UCSD-AML1 (cell line): ENCODE measurements around the gene FAM107B.
"Not testable (repeated sequence)": the region's sequence is repeated elsewhere in the genome, so short reads cannot be mapped to it uniquely, and the experiment has no call there.

Source experiments
- DNase-seq: peaks from one replicate; lab custom pipeline; 2025; ENCODE audit not compliant: unreplicated experiment; lab: John Stamatoyannopoulos, UW

FAM107B gene

GRCh38 chr10:14696821-14697220 lies 77.9 kb downstream of the FAM107B start:
- no peak for DNase-seq

DNA sequence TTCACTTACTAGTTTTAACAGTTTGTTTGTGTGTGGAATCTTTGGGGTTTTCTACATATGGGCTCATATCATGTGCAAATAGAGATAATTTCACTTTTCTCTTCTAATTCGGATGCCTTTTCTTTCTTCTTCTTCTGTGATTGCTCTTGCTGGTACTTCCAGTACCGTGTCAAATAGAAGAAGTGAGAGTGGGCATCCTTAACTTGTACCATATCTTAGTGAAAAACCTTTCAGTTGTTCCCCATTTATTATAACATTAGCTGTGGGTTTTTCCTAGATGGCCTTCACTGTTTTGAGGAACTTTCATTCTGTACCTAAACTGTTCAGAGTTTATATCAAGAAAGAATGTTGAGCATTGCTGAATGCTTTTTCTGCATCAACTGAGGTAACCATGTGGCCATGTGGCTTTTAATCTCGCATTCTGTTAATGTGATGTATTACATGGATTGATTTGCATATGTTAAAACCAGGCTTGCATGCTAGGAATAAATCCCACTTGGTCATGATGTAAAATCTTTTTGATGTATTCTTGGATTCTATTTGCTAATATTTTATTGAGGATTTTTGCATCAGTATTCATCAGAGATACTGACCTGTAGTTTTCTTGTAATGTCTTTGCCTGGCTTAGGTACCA lies 78.7 kb downstream of the FAM107B start:
- DNase-seq: no peak

DNA sequence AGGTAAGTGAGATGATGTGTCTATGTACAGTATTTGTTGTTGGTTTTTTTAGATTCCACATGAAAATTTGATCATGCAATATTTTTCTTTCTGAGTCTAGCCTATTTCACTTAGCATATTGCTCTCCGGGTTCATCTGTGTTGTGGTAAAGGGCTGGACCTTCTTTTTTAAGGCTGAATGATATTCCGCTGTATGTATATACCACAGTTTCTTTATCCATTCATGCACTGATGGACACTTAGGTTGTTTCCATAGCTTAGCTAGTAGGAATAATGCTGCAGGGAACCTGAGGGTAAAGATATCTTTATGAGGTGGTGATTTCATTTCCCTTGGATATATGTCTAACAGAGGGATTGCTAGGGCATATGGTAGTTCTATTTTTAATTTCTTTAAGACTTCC lies 80.8 kb downstream of the FAM107B start:
- no peak for DNase-seq

- no peak for DNase-seq
Observed at GRCh38 chr10:14692344-14693076, 82.2 kb downstream of the FAM107B start.

GRCh38 chr10:14691359-14691758 lies 83.3 kb downstream of the FAM107B start:
- no peak for DNase-seq

DNA sequence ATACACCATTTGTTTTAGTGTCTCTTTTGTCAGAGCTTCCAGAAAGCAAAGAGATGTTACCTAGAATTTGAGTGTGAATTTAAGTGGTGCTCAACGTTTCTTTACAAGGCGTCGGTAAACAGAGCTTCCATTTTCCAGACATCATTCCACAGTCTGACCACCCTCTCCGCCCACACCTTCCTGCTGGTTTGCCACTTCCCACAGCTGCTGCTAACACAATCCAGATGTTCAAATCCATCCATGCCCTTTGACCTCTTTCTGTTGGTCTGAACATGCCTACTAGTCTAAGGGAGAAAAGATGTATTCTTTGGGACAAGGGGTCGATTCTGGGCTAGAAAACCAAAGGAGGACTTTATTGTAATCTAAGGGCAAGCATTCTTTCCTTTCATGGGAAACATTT lies 86.1 kb downstream of the FAM107B start:
- peak; percentile 69 for DNase-seq

DNA sequence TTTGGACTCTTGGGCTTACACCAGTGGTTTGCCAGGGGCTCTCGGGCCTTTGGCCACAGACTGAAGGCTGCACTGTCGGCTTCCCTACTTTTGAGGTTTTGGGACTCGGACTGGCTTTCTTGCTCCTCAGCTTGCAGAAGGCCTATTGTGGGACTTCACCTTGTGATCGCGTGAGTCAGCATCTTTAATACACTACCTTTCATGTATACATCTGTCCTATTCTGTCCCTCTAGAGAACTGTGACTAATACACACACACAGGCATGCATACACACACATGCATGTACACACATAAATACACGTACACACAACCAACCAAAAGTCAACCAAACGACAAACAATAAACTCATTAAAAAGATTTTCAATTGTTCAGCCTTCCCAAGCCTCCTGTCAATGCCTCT lies 86.5 kb downstream of the FAM107B start:
- not testable (repeated sequence) for DNase-seq

GRCh38 chr10:14687340-14687739 lies 87.4 kb downstream of the FAM107B start:
- no peak for DNase-seq

GRCh38 chr10:14686356-14686755 lies 88.3 kb downstream of the FAM107B start:
- DNase-seq: no peak

DNA sequence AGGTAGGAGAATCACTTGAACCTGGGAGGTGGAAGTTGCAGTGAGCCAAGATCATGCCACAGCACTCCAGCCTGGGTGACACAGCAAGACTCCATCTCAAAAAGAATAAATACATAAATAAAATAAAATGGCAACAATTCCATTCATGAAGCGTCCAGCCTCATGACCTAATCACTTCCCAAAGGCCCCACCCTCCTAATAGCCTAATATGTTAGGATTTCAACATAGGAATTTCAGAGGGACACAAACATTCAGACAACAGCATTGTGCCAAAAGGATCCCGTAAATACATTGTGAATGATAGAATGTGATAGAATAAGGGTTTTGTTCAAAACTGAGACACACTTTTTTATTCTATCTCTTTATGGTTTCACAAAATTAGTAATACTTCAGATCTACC lies 90.3 kb downstream of the FAM107B start:
- no peak for DNase-seq

- no peak for DNase-seq
Observed at GRCh38 chr10:14683256-14683655, 91.4 kb downstream of the FAM107B start.

- DNase-seq: no peak
Observed at GRCh38 chr10:14681802-14682201, 92.9 kb downstream of the FAM107B start.

- no peak for DNase-seq
Observed at GRCh38 chr10:14681305-14681704, 93.4 kb downstream of the FAM107B start.

DNA sequence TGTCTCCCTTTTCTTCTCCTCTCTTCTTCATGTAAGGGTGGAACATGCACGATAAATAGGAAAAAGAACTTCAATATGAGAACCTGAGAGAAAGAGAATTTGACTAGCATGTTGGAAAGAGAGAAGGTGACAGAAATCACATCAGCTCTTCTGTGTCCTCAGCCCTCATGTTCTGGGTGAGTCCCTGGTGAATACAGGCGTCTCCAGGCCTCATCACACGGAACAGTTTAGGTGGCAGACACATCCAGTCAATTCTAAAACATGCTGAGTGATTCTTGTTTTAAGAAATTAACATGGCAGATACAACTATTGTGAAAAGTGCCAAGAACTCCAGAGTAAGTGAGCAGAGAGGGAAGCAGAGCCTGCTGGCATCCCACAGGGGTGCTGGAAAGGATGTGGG lies 96.1 kb downstream of the FAM107B start:
- DNase-seq: no peak

DNA sequence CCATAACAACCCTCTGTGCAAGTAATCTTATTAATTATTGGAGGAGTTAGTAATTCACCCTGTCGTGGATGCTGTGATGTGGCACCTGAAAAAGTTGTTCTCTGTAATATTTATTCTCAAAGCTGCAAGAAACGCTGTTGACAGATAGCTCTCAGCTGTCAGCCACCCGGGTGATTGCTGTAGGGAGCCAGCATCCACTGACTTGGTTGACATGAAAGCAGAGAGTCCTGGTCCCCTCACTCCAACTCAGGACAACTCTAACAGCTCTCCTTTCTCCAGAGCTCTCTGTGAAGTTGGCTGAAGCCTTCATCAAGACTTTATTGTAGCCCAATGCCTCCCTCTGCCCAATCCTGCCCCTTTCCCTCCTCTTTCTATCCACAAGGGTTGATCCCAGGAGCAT lies 98.0 kb downstream of the FAM107B start:
- DNase-seq: no peak

- DNase-seq: no peak
Observed at GRCh38 chr10:14674376-14675050, 100.2 kb downstream of the FAM107B start.

- no peak for DNase-seq
Observed at GRCh38 chr10:14673189-14673861, 101.4 kb downstream of the FAM107B start.

GRCh38 chr10:14671386-14671831 lies 103.3 kb downstream of the FAM107B start:
- no peak for DNase-seq

- no peak for DNase-seq
Observed at GRCh38 chr10:14670551-14671240, 104.0 kb downstream of the FAM107B start.

DNA sequence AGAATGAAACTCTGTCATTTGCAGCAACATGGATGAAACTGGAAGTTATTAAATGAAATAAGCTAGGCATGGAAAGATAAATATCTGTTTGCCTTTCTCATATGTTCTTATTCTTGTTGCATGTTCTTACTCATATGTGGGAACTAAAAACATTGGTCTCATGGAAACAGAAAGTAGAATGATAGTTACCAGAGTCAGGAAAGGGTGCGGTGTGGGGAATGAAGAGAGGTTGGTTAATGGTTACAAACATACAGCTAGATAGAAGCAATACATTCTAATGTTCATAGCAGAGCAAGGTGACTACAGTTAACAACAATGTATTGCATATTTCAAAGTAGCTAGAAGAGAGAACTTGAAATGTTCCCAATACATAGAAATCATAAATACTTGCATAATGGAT lies 105.1 kb downstream of the FAM107B start:
- no peak for DNase-seq

DNA sequence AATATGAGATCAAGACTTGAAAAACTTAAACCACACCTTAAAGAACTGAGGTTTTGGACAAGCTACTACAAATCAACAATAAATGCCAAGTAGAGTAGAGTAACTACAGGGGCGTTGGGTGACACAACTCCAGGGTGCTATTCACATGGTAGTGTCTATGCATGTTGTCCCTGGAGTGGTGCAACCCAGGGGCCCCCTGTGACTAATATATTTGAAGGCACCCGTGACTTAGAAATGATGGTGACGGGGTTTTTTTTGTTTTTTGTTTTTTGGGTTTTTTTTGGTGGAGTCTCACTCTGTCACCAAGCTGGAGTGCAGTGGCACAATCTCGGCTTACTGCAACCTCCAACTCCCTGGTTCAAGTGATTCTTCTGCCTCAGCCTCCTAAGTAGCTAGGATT lies 106.9 kb downstream of the FAM107B start:
- DNase-seq: no peak
